ENCODE data around the gene PNRC1. TPM values are rescaled to one million over a fixed set of nuclear protein-coding genes. Genes with fewer than 3 reads are reported as not detected.
A peak's percentile ranks its signal among the peaks of the same experiment; 100 is the strongest.
"Not testable (repeated sequence)": the region's sequence is repeated elsewhere in the genome, so short reads cannot be mapped to it uniquely, and the experiment has no call there.

PNRC1 gene
- polyA plus RNA-seq, 5 donors: 147 to 169 (median 156) TPM

- DNase-seq: no peak
Observed at GRCh38 chr6:89087881-89088280, 7.3 kb downstream of the PNRC1 start.

GRCh38 chr6:89098461-89098860 lies 17.9 kb downstream of the PNRC1 start:
- no peak for DNase-seq

- DNase-seq: no peak
Observed at GRCh38 chr6:89100114-89100513, 19.6 kb downstream of the PNRC1 start.

GRCh38 chr6:89110284-89110683 lies 29.7 kb downstream of the PNRC1 start:
- no peak for DNase-seq

- DNase-seq: no peak
Observed at GRCh38 chr6:89111933-89112332, 31.4 kb downstream of the PNRC1 start.

- DNase-seq: no peak
Observed at GRCh38 chr6:89116702-89117101, 36.2 kb downstream of the PNRC1 start.

- peak; percentile 62 to 66 for DNase-seq
Observed at GRCh38 chr6:89117211-89118108, 36.9 kb downstream of the PNRC1 start, which contains the start of gene SRSF12. SRSF12 (minus strand) TSS chr6:89118071; CDS start chr6:89117887, 184 bp downstream.

- DNase-seq: no peak
Observed at GRCh38 chr6:89118931-89119330, 38.4 kb downstream of the PNRC1 start.

GRCh38 chr6:89120371-89120770 lies 39.8 kb downstream of the PNRC1 start:
- no peak for DNase-seq

- DNase-seq: no peak
Observed at GRCh38 chr6:89121934-89122333, 41.4 kb downstream of the PNRC1 start.

GRCh38 chr6:89122625-89123024 lies 42.1 kb downstream of the PNRC1 start:
- no peak for DNase-seq

- not testable (repeated sequence) for DNase-seq
Observed at GRCh38 chr6:89128256-89128671, 47.7 kb downstream of the PNRC1 start.

GRCh38 chr6:89131599-89131998 lies 51.0 kb downstream of the PNRC1 start:
- no peak for DNase-seq

GRCh38 chr6:89132057-89132456 lies 51.5 kb downstream of the PNRC1 start:
- no peak for DNase-seq

GRCh38 chr6:89133981-89134380 lies 53.4 kb downstream of the PNRC1 start:
- no peak for DNase-seq

GRCh38 chr6:89134723-89135122 lies 54.2 kb downstream of the PNRC1 start:
- DNase-seq: no peak

Other genes starting within 250 kb of the PNRC1 start
- 10 to 100 TPM; 13.3 to 18.0 (median 17.6) TPM for gene RNGTT, start 117.1 kb upstream of the PNRC1 start, polyA plus RNA-seq (ENCODE audit: insufficient read depth in 1 of 5, insufficient read length in 5 of 5, low replicate concordance in 1 of 5)
- 10 to 100 TPM in 2 of 5 donors, 1 to 10 TPM in 3; 7.8 to 13.0 (median 9.4) TPM for gene SRSF12, start 37.3 kb downstream of the PNRC1 start, polyA plus RNA-seq (ENCODE audit: insufficient read depth in 1 of 5, insufficient read length in 5 of 5, low replicate concordance in 1 of 5)
- 10 to 100 TPM; 21.3 to 34.3 (median 23.8) TPM for gene PM20D2, start 65.3 kb downstream of the PNRC1 start, polyA plus RNA-seq (ENCODE audit: insufficient read depth in 1 of 5, insufficient read length in 5 of 5, low replicate concordance in 1 of 5)
- under 1 TPM in 1 of 5 donors, not detected in 4; 0.08 TPM for gene GABRR1, start 136.6 kb downstream of the PNRC1 start, polyA plus RNA-seq (ENCODE audit: insufficient read depth in 1 of 5, insufficient read length in 5 of 5, low replicate concordance in 1 of 5)
- gene GABRR2, start 234.5 kb downstream of the PNRC1 start, polyA plus RNA-seq (ENCODE audit: insufficient read depth in 1 of 5, insufficient read length in 5 of 5, low replicate concordance in 1 of 5): 1 to 10 TPM in 2 of 5 donors, under 1 TPM in 3; 0.76 to 2.0 (median 0.96) TPM